HepG2 (cell line): ENCODE measurements around the gene SOCS1. TPM values are rescaled to one million over a fixed set of nuclear protein-coding genes. Genes with fewer than 3 reads are reported as not detected.
A peak's percentile ranks its signal among the peaks of the same experiment; 100 is the strongest.

Experiments used
- ARNT ChIP-seq: fragments of 450-650 bp; IDR thresholded peaks from 2 replicates; pipeline ENCODE4 v1.6.1; 2017
- CBX5 ChIP-seq: sonication (generic); formaldehyde crosslinking; IDR thresholded peaks from 2 replicates; pipeline ENCODE4 v1.4.0; 2020; ENCODE audit warnings: missing genetic modification reagents, borderline replicate concordance
- ERF ChIP-seq: IDR thresholded peaks from 2 replicates; pipeline ENCODE4 v1.6.1; 2018; ENCODE audit warnings: missing biosample characterization, missing genetic modification reagents
- HDAC1 ChIP-seq: sonication (generic); formaldehyde crosslinking; IDR thresholded peaks from 2 replicates; pipeline ENCODE4 v1.5.1; 2020; ENCODE audit warnings: mild to moderate bottlenecking, missing genetic modification reagents
- HIVEP1 ChIP-seq: sonication (generic); formaldehyde crosslinking; IDR thresholded peaks from 2 replicates; pipeline ENCODE4 v1.4.0; 2020; ENCODE audit warnings: mild to moderate bottlenecking, missing genetic modification reagents
- KLF15 ChIP-seq: sonication (generic); formaldehyde crosslinking; IDR thresholded peaks from 2 replicates; pipeline ENCODE4 v1.8.1; 2023; ENCODE audit warnings: borderline replicate concordance, mild to moderate bottlenecking, inconsistent platforms, missing genetic modification reagents, mixed read lengths
- MEIS1 ChIP-seq: sonication (generic); formaldehyde crosslinking; IDR thresholded peaks from 2 replicates; pipeline ENCODE4 v1.9.0; 2021; ENCODE audit warnings: mild to moderate bottlenecking, missing genetic modification reagents, moderate library complexity, borderline replicate concordance
- SCMH1 ChIP-seq: sonication (generic); formaldehyde crosslinking; IDR thresholded peaks from 2 replicates; pipeline ENCODE4 v1.9.0; 2021; ENCODE audit warnings: missing genetic modification reagents, mild to moderate bottlenecking, borderline replicate concordance
- SIX4 ChIP-seq: sonication (generic); formaldehyde crosslinking; IDR thresholded peaks from 2 replicates; pipeline ENCODE4 v1.4.0; 2020; ENCODE audit warnings: missing genetic modification reagents
- TBX3 ChIP-seq: fragments of 450-650 bp; IDR thresholded peaks from 2 replicates; pipeline ENCODE4 v1.6.1; 2017; ENCODE audit warnings: antibody characterized with exemption, mild to moderate bottlenecking, inconsistent platforms, borderline replicate concordance
- TEF ChIP-seq: sonication (generic); formaldehyde crosslinking; IDR thresholded peaks from 2 replicates; pipeline ENCODE4 v1.5.0; 2020; ENCODE audit warnings: missing genetic modification reagents
- THAP9 ChIP-seq: sonication (generic); formaldehyde crosslinking; IDR thresholded peaks from 2 replicates; pipeline ENCODE4; 2020; ENCODE audit warnings: missing genetic modification reagents, mild to moderate bottlenecking, borderline replicate concordance
- TSC22D2 ChIP-seq: sonication (generic); formaldehyde crosslinking; IDR thresholded peaks from 2 replicates; pipeline ENCODE4 v1.5.1; 2020; ENCODE audit warnings: missing genetic modification reagents, mild to moderate bottlenecking, borderline replicate concordance
- ZBTB42 ChIP-seq: sonication (generic); formaldehyde crosslinking; IDR thresholded peaks from 2 replicates; pipeline ENCODE4 v1.5.0; 2020; ENCODE audit warnings: mild to moderate bottlenecking, missing genetic modification reagents
- ZFP90 ChIP-seq: sonication (generic); formaldehyde crosslinking; IDR thresholded peaks from 2 replicates; pipeline ENCODE4 v1.8.0; 2022; ENCODE audit warnings: missing genetic modification reagents, mild to moderate bottlenecking, inconsistent platforms, borderline replicate concordance
- ZNF276 ChIP-seq: sonication (generic); formaldehyde crosslinking; IDR thresholded peaks from 2 replicates; pipeline ENCODE4 v1.4.0; 2020; ENCODE audit warnings: mild to moderate bottlenecking, low read depth, missing genetic modification reagents
- ZNF30 ChIP-seq: sonication (generic); formaldehyde crosslinking; IDR thresholded peaks from 2 replicates; pipeline ENCODE4 v1.5.0; 2020; ENCODE audit warnings: mild to moderate bottlenecking, missing genetic modification reagents
- ZNF567 ChIP-seq: sonication (generic); formaldehyde crosslinking; IDR thresholded peaks from 2 replicates; pipeline ENCODE4 v1.8.1; 2023; ENCODE audit warnings: mild to moderate bottlenecking, missing genetic modification reagents, borderline replicate concordance
- ZNF576 ChIP-seq: sonication (generic); formaldehyde crosslinking; IDR thresholded peaks from 2 replicates; pipeline ENCODE4 v1.4.0; 2020; ENCODE audit warnings: mild to moderate bottlenecking, missing genetic modification reagents
- ZNF589 ChIP-seq: sonication (generic); formaldehyde crosslinking; conservative IDR thresholded peaks from 2 replicates; pipeline ENCODE4 v1.8.0; 2022; ENCODE audit warnings: mild to moderate bottlenecking, moderate library complexity, missing genetic modification reagents
- ZNF772 ChIP-seq: sonication (generic); formaldehyde crosslinking; IDR thresholded peaks from 2 replicates; pipeline ENCODE4 v1.5.0; 2020; ENCODE audit warnings: mild to moderate bottlenecking, missing genetic modification reagents
- polyA plus RNA-seq, 8 experiments: library from polyadenylated mRNA; depleted of rRNA in 3 of 8; stranded (reverse) in 7 of 8; unstranded in 1 of 8; fragments of >200 nt; fragmentation: Illumina TruSeq in 4 of 8; extraction: Trizol in 4 of 8; gene quantifications; 2 replicates each; pipeline versions ENCODE4 v1.2.1 to v1.2.3, GENCODE V29; 2011 to 2016; ENCODE audit warnings: low read depth in 4 of 8, missing spikeins in 1 of 8, mixed read lengths in 1 of 8; ENCODE audit not compliant: insufficient read depth in 1 of 8
- total RNA-seq, 5 experiments: library from RNA; depleted of rRNA; stranded (reverse); fragments of >200 nt; fragmentation: Illumina TruSeq; extraction: Trizol; gene quantifications; 2 replicates each; pipeline ENCODE4 v1.2.3, GENCODE V29; 2016; ENCODE audit warnings: low read depth in 1 of 5
- TF ChIP-seq, protein P1 (sequence below): sonication (generic); formaldehyde crosslinking; IDR thresholded peaks from 2 replicates; pipeline ENCODE4 v1.4.0; 2020; ENCODE audit warnings: missing genetic modification reagents

SOCS1 gene
- total and polyA plus RNA-seq, 2 of the 13 experiments (the other 11 are each of a cell fraction or from before 2014, with no cell fraction given) = 5.3 to 6.3 TPM

- TF ChIP-seq THAP9 (CRISPR knock-in tag) = peak; percentile 53; the same call in 1 of the 2 replicates
- TF ChIP-seq SCMH1 (CRISPR knock-in tag) = no peak
- no peak for TF ChIP-seq ZFP90 (CRISPR knock-in tag)
- no peak for TF ChIP-seq ARNT
- TF ChIP-seq MEIS1 (CRISPR knock-in tag) = no peak
- TF ChIP-seq ZNF276 (CRISPR knock-in tag) = no peak
- TF ChIP-seq ZNF30 (CRISPR knock-in tag) = no peak
- no peak for TF ChIP-seq KLF15 (CRISPR knock-in tag)
- no peak for TF ChIP-seq ZNF772
- no peak for TF ChIP-seq HDAC1 (CRISPR knock-in tag)
- TF ChIP-seq TBX3 = no peak
- TF ChIP-seq HIVEP1 (CRISPR knock-in tag) = 0 out of 2 replicates have a peak, but pooled peaks have one; percentile 44
- 0 out of 2 replicates have a peak, but pooled peaks have one; percentile 34 for TF ChIP-seq ZBTB42
- no peak for TF ChIP-seq ZNF589
- 0 out of 2 replicates have a peak, but pooled peaks have one; percentile 50 for TF ChIP-seq ZNF576 (CRISPR knock-in tag)
- TF ChIP-seq TEF (CRISPR knock-in tag) = no peak
- TF ChIP-seq ERF = 0 out of 2 replicates have a peak, but pooled peaks have one; percentile 7
- no peak for TF ChIP-seq TSC22D2 (CRISPR knock-in tag)
- TF ChIP-seq CBX5 (CRISPR knock-in tag) = no peak
- TF ChIP-seq SIX4 (CRISPR knock-in tag) = no peak
- TF ChIP-seq, protein P1, sequence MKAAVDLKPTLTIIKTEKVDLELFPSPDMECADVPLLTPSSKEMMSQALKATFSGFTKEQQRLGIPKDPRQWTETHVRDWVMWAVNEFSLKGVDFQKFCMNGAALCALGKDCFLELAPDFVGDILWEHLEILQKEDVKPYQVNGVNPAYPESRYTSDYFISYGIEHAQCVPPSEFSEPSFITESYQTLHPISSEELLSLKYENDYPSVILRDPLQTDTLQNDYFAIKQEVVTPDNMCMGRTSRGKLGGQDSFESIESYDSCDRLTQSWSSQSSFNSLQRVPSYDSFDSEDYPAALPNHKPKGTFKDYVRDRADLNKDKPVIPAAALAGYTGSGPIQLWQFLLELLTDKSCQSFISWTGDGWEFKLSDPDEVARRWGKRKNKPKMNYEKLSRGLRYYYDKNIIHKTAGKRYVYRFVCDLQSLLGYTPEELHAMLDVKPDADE = no peak; the same call in 1 of the 2 replicates
- TF ChIP-seq ZNF567 = no peak
Observed at GRCh38 chr16:11251525-11252481, 4.2 kb downstream of the SOCS1 start (continued).
